H1 (cell line): ENCODE results near the gene PTH1R. TPM values are rescaled to one million over a fixed set of nuclear protein-coding genes. Genes with fewer than 3 reads are reported as not detected.

ENCODE experiments used
- CHD7 ChIP-seq: fragments of 300-600 bp; sonication (generic); IDR thresholded peaks from 2 replicates; pipeline ENCODE4 v1.7.1; 2012; ENCODE audit warnings: low read length, moderate library complexity, mild to moderate bottlenecking, inconsistent platforms; ENCODE audit not compliant: insufficient replicate concordance
- polyA plus RNA-seq, 7 experiments: library from polyadenylated mRNA; depleted of rRNA in 3 of 7; stranded (reverse) in 5 of 7; unstranded in 2 of 7; fragments of >200 nt in 5 of 7; fragments of 200-250 nt in 2 of 7; gene quantifications; 1 replicate in 5 of 7; 2 replicates in 1 of 7; 4 replicates in 1 of 7; pipeline versions ENCODE4 v1.2.1 to v1.2.3, GENCODE V29; 2011 to 2013; ENCODE audit warnings: missing spikeins in 2 of 7, mixed read lengths in 2 of 7
- total RNA-seq: library from RNA; stranded (reverse); fragmentation: NEBNext Ultra II Directional; extraction: Animal tissue kit (Norgen Biotek cat#: 25700); gene quantifications from 2 replicates; pipeline ENCODE4 v1.2.1, GENCODE V29; 2021
- TF ChIP-seq, protein P1 (sequence below): IDR thresholded peaks from 2 replicates; pipeline ENCODE4 v1.6.1; 2011; ENCODE audit warnings: low read length, improper control_type of control experiment

PTH1R gene
- total and polyA plus RNA-seq, 2 of the 8 experiments (the other 6 are each of a cell fraction or from before 2014, with no cell fraction given), result 0.57 to 1.5 TPM

- no peak for TF ChIP-seq CHD7
- TF ChIP-seq, protein P1, sequence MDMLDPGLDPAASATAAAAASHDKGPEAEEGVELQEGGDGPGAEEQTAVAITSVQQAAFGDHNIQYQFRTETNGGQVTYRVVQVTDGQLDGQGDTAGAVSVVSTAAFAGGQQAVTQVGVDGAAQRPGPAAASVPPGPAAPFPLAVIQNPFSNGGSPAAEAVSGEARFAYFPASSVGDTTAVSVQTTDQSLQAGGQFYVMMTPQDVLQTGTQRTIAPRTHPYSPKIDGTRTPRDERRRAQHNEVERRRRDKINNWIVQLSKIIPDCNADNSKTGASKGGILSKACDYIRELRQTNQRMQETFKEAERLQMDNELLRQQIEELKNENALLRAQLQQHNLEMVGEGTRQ, result no peak
Observed at GRCh38 chr3:46884427-46884826, 6.9 kb downstream of the PTH1R start (continued).
